ENCODE results near the gene U2AF2. TPM values are rescaled to one million over a fixed set of nuclear protein-coding genes. Genes with fewer than 3 reads are reported as not detected.

Gene U2AF2
- total and polyA plus RNA-seq, 2 of the 8 experiments (the other 6 are each of a cell fraction or from before 2014, with no cell fraction given): 162 to 252 TPM

DNA sequence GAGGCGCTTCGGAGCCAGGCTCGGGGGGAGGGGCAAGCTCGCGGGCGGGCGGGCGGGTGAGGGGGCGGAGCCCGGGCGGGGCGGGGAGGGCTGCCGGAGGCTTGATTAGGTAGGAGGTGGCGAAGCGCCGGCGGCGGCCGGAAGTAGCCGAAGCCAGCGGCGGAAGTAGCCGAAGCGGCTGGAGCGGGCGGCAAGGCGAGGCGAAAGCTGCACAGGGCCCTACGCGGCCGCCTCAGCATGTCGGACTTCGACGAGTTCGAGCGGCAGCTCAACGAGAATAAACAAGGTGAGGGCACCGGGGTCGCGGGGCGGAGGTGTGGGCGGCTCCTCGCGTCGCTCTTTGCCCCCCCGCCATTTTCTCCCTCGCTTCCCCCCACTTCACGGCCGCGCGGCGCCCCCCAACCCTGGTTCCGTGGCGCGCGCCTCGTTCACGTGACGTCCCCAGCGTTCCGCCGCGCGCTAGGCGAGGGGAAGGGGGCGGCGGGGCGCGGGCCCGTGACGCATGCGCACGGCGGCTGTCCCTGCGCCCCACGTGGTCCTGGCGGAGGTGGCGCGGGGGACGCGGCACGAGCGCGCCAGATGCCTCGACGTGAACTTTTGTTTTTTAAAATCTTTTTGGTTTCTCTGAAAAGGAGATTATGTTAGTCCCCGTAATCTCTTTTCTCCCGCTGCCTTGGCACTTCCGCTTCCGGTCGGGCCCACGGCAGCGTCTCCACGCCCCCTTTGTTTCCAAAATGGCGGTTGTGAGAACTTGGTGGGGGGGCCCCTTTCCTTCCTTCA, at the start of gene U2AF2 (continued):
- no peak for TF ChIP-seq SUZ12 (IDR thresholded peaks at IDR 0.05; ENCODE audit: low read length)
- no peak for TF ChIP-seq EP300 (IDR thresholded peaks at IDR 0.05; ENCODE audit: borderline replicate concordance in 1 of 2, low read depth in 2 of 2, low read length in 2 of 2)
- TF ChIP-seq, protein P1, sequence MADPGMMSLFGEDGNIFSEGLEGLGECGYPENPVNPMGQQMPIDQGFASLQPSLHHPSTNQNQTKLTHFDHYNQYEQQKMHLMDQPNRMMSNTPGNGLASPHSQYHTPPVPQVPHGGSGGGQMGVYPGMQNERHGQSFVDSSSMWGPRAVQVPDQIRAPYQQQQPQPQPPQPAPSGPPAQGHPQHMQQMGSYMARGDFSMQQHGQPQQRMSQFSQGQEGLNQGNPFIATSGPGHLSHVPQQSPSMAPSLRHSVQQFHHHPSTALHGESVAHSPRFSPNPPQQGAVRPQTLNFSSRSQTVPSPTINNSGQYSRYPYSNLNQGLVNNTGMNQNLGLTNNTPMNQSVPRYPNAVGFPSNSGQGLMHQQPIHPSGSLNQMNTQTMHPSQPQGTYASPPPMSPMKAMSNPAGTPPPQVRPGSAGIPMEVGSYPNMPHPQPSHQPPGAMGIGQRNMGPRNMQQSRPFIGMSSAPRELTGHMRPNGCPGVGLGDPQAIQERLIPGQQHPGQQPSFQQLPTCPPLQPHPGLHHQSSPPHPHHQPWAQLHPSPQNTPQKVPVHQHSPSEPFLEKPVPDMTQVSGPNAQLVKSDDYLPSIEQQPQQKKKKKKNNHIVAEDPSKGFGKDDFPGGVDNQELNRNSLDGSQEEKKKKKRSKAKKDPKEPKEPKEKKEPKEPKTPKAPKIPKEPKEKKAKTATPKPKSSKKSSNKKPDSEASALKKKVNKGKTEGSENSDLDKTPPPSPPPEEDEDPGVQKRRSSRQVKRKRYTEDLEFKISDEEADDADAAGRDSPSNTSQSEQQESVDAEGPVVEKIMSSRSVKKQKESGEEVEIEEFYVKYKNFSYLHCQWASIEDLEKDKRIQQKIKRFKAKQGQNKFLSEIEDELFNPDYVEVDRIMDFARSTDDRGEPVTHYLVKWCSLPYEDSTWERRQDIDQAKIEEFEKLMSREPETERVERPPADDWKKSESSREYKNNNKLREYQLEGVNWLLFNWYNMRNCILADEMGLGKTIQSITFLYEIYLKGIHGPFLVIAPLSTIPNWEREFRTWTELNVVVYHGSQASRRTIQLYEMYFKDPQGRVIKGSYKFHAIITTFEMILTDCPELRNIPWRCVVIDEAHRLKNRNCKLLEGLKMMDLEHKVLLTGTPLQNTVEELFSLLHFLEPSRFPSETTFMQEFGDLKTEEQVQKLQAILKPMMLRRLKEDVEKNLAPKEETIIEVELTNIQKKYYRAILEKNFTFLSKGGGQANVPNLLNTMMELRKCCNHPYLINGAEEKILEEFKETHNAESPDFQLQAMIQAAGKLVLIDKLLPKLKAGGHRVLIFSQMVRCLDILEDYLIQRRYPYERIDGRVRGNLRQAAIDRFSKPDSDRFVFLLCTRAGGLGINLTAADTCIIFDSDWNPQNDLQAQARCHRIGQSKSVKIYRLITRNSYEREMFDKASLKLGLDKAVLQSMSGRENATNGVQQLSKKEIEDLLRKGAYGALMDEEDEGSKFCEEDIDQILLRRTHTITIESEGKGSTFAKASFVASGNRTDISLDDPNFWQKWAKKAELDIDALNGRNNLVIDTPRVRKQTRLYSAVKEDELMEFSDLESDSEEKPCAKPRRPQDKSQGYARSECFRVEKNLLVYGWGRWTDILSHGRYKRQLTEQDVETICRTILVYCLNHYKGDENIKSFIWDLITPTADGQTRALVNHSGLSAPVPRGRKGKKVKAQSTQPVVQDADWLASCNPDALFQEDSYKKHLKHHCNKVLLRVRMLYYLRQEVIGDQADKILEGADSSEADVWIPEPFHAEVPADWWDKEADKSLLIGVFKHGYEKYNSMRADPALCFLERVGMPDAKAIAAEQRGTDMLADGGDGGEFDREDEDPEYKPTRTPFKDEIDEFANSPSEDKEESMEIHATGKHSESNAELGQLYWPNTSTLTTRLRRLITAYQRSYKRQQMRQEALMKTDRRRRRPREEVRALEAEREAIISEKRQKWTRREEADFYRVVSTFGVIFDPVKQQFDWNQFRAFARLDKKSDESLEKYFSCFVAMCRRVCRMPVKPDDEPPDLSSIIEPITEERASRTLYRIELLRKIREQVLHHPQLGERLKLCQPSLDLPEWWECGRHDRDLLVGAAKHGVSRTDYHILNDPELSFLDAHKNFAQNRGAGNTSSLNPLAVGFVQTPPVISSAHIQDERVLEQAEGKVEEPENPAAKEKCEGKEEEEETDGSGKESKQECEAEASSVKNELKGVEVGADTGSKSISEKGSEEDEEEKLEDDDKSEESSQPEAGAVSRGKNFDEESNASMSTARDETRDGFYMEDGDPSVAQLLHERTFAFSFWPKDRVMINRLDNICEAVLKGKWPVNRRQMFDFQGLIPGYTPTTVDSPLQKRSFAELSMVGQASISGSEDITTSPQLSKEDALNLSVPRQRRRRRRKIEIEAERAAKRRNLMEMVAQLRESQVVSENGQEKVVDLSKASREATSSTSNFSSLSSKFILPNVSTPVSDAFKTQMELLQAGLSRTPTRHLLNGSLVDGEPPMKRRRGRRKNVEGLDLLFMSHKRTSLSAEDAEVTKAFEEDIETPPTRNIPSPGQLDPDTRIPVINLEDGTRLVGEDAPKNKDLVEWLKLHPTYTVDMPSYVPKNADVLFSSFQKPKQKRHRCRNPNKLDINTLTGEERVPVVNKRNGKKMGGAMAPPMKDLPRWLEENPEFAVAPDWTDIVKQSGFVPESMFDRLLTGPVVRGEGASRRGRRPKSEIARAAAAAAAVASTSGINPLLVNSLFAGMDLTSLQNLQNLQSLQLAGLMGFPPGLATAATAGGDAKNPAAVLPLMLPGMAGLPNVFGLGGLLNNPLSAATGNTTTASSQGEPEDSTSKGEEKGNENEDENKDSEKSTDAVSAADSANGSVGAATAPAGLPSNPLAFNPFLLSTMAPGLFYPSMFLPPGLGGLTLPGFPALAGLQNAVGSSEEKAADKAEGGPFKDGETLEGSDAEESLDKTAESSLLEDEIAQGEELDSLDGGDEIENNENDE (IDR thresholded peaks at IDR 0.05; ENCODE audit: insufficient replicate concordance, low read length): no peak
- TF ChIP-seq TEAD4 (IDR thresholded peaks at IDR 0.05; ENCODE audit: low read depth, low read length): no peak
- no peak for TF ChIP-seq HDAC6 (IDR thresholded peaks at IDR 0.05; ENCODE audit: low read depth, low read length)
- TF ChIP-seq POLR2A (IDR thresholded peaks at IDR 0.05; ENCODE audit: control extremely low read depth in 1 of 2, low read depth in 2 of 2, low read length in 2 of 2): peak; percentile 66 to 89
- TF ChIP-seq ZNF274 (IDR thresholded peaks at IDR 0.05; ENCODE audit: borderline replicate concordance, extremely low read depth, low read length): no peak
- no peak for TF ChIP-seq BCL11A (IDR thresholded peaks at IDR 0.05; ENCODE audit: low read depth in 2 of 2, low read length in 2 of 2)
- TF ChIP-seq SAP30 (IDR thresholded peaks at IDR 0.05; ENCODE audit: insufficient read depth, insufficient replicate concordance, low read length): no peak
- 0 out of 2 replicates have a peak, but pooled peaks have one; percentile 37 for TF ChIP-seq RBBP5 (IDR thresholded peaks at IDR 0.05; ENCODE audit: borderline replicate concordance, low read depth, low read length)

Measured in H1 (cell line).